Stimulated activated naive B cell treated with anti-CD40 and anti-IgM and Interleukin-4, amounts not matched to agents 10 μg/mL and 1 μg/mL and 100 μg/mL, for 72 hours (primary cell): ENCODE results near the gene ELMO2.

Experiments
- ATAC-seq, 2 donors: fragments of 150-1000 bp; cut with Tn5 transposase; replicated peaks; 2 replicates each; pipeline ENCODE4 v1.10.0; 2021; ENCODE audit warnings: moderate library complexity in 1 of 2
- DNase-seq: peaks from one replicate; pipeline ENCODE4 v3.0.0; 2021
- H3K27ac Mint-ChIP-seq: one replicate; pipeline ENCODE4 v1.8.0; 2022; ENCODE audit warnings: mild to moderate bottlenecking, mixed read lengths
- H3K27me3 Mint-ChIP-seq, 2 donors: one replicate each; pipeline ENCODE4 v1.8.0; 2022; ENCODE audit warnings: mixed read lengths in 2 of 2
- H3K36me3 Mint-ChIP-seq, 2 donors: one replicate each; pipeline ENCODE4 v1.8.0; 2022; ENCODE audit warnings: mixed read lengths in 2 of 2, mild to moderate bottlenecking in 1 of 2
- H3K4me1 Mint-ChIP-seq, 2 donors: one replicate each; pipeline ENCODE4 v1.8.0; 2022; ENCODE audit warnings: mixed read lengths in 2 of 2, mild to moderate bottlenecking in 1 of 2
- H3K4me3 Mint-ChIP-seq, 2 donors: one replicate each; pipeline ENCODE4 v1.8.0; 2022; ENCODE audit warnings: mild to moderate bottlenecking in 2 of 2, mixed read lengths in 2 of 2, moderate library complexity in 1 of 2
- H3K9me3 Mint-ChIP-seq, 2 donors: one replicate each; pipeline ENCODE4 v1.8.0; 2022; ENCODE audit warnings: mixed read lengths in 2 of 2, mild to moderate bottlenecking in 1 of 2

Gene ELMO2

GRCh38 chr20:46416839-46417238 lies 10.4 kb upstream of the ELMO2 start:
- H3K27me3 Mint-ChIP-seq = peaks cover 34 to 42% of the 10 kb centered on the region in 2 donors
- H3K4me1 Mint-ChIP-seq = peaks cover 0 to 2% of the 10 kb centered on the region in 2 donors
- no peaks in the 10 kb centered on the region for H3K36me3 Mint-ChIP-seq

GRCh38 chr20:46416421-46416820 lies 10.0 kb upstream of the ELMO2 start:
- H3K27me3 Mint-ChIP-seq = peaks cover 33 to 42% of the 10 kb centered on the region in 2 donors
- no peak for ATAC-seq
- no peak for DNase-seq
- peaks cover 0 to 12% of the 10 kb centered on the region in 2 donors for H3K9me3 Mint-ChIP-seq
- no peak overlapping the region for H3K4me3 Mint-ChIP-seq
- H3K4me1 Mint-ChIP-seq = peaks cover 0 to 4% of the 10 kb centered on the region in 2 donors
- no peak overlapping the region for H3K27ac Mint-ChIP-seq
- no peaks in the 10 kb centered on the region for H3K36me3 Mint-ChIP-seq

More at GRCh38 chr20:46416839-46417238, 10.4 kb upstream of the ELMO2 start:
- ATAC-seq (no peak), DNase-seq (no peak)
- Mint-ChIP-seq H3K4me3 (no peak overlapping the region), H3K9me3 (peaks cover 0 to 12% of the 10 kb centered on the region in 2 donors), H3K27ac (no peak overlapping the region)

- Mint-ChIP-seq H3K9me3 (peaks cover 0 to 12% of the 10 kb centered on the region in 2 donors), H3K36me3 (no peaks in the 10 kb centered on the region), H3K27ac (no peak overlapping the region), H3K27me3 (peaks cover 31 to 42% of the 10 kb centered on the region in 2 donors), H3K4me3 (no peak overlapping the region), H3K4me1 (peaks cover 2 to 8% of the 10 kb centered on the region in 2 donors)
- no peak for DNase-seq
- ATAC-seq = no peak
These were observed 9.4 kb upstream of the ELMO2 start for GRCh38 chr20:46415773-46416172.

- DNase-seq = no peak
- no peak overlapping the region for H3K4me3 Mint-ChIP-seq
- peaks cover 24 to 42% of the 10 kb centered on the region in 2 donors for H3K27me3 Mint-ChIP-seq
- H3K9me3 Mint-ChIP-seq = peaks cover 0 to 12% of the 10 kb centered on the region in 2 donors
- H3K27ac Mint-ChIP-seq = no peak overlapping the region
- no peaks in the 10 kb centered on the region for H3K36me3 Mint-ChIP-seq
- ATAC-seq = no peak
- peaks cover 4 to 12% of the 10 kb centered on the region in 2 donors for H3K4me1 Mint-ChIP-seq
These were observed 8.2 kb upstream of the ELMO2 start for GRCh38 chr20:46414608-46415007.

- Mint-ChIP-seq H3K36me3 (no peaks in the 10 kb centered on the region), H3K27me3 (peaks cover 12 to 22% of the 10 kb centered on the region in 2 donors), H3K4me1 (peaks cover 18 to 34% of the 10 kb centered on the region in 2 donors), H3K27ac (no peak overlapping the region), H3K9me3 (peaks cover 0 to 3% of the 10 kb centered on the region in 2 donors), H3K4me3 (peak overlapping the region in 1 of 2 donors; percentile 30)
- DNase-seq (no peak), ATAC-seq (no peak)
These were observed 5.2 kb upstream of the ELMO2 start for GRCh38 chr20:46411637-46412036.

- H3K27ac Mint-ChIP-seq = no peak overlapping the region
- no peak for DNase-seq
- no peak overlapping the region for H3K4me3 Mint-ChIP-seq
These were observed 1.9 kb upstream of the ELMO2 start for GRCh38 chr20:46408281-46408731.

GRCh38 chr20:46407671-46407996 lies 1.2 kb upstream of the ELMO2 start:
- Mint-ChIP-seq H3K9me3 (no peaks in the 10 kb centered on the region), H3K27ac (no peak overlapping the region), H3K4me1 (peaks cover 29 to 59% of the 10 kb centered on the region in 2 donors), H3K36me3 (peaks cover 0 to 4% of the 10 kb centered on the region in 2 donors), H3K27me3 (no peaks in the 10 kb centered on the region), H3K4me3 (no peak overlapping the region)
- no peak for DNase-seq
- no peak for ATAC-seq

More at GRCh38 chr20:46408281-46408731, 1.9 kb upstream of the ELMO2 start:
- Mint-ChIP-seq H3K4me1 (peaks cover 26 to 54% of the 10 kb centered on the region in 2 donors), H3K36me3 (no peaks in the 10 kb centered on the region), H3K9me3 (no peaks in the 10 kb centered on the region), H3K27me3 (peaks cover 0 to 3% of the 10 kb centered on the region in 2 donors)
- ATAC-seq = no peak

- Mint-ChIP-seq H3K27me3 (no peaks in the 10 kb centered on the region), H3K36me3 (peaks cover 0 to 9% of the 10 kb centered on the region in 2 donors), H3K4me3 (peak overlapping the region; percentile 94 to 98), H3K9me3 (no peaks in the 10 kb centered on the region), H3K27ac (peak overlapping the region; percentile 98), H3K4me1 (peaks cover 33 to 64% of the 10 kb centered on the region in 2 donors)
- ATAC-seq (peak; percentile 75 to 76), DNase-seq (peak; percentile 81)
These were observed 713 bp upstream of the ELMO2 start for GRCh38 chr20:46406986-46407670.

GRCh38 chr20:46402331-46402811 lies 4.0 kb downstream of the ELMO2 start:
- Mint-ChIP-seq H3K9me3 (no peaks in the 10 kb centered on the region), H3K4me1 (peaks cover 47 to 63% of the 10 kb centered on the region in 2 donors), H3K36me3 (peaks cover 7 to 27% of the 10 kb centered on the region in 2 donors), H3K27me3 (no peaks in the 10 kb centered on the region), H3K27ac (no peak overlapping the region), H3K4me3 (no peak overlapping the region)
- ATAC-seq (no peak), DNase-seq (no peak)

GRCh38 chr20:46401478-46401860 lies 4.9 kb downstream of the ELMO2 start:
- Mint-ChIP-seq H3K9me3 (no peaks in the 10 kb centered on the region), H3K4me1 (peaks cover 41 to 55% of the 10 kb centered on the region in 2 donors), H3K36me3 (peaks cover 11 to 32% of the 10 kb centered on the region in 2 donors), H3K4me3 (no peak overlapping the region), H3K27ac (no peak overlapping the region), H3K27me3 (no peaks in the 10 kb centered on the region)
- DNase-seq = no peak
- no peak for ATAC-seq

- no peaks in the 10 kb centered on the region for H3K9me3 Mint-ChIP-seq
- H3K4me1 Mint-ChIP-seq = peaks cover 41 to 58% of the 10 kb centered on the region in 2 donors
- no peak overlapping the region for H3K27ac Mint-ChIP-seq
- no peaks in the 10 kb centered on the region for H3K27me3 Mint-ChIP-seq
- ATAC-seq (peak; percentile 56 to 62), DNase-seq (no peak)
- H3K36me3 Mint-ChIP-seq = peaks cover 12 to 32% of the 10 kb centered on the region in 2 donors
- no peak overlapping the region for H3K4me3 Mint-ChIP-seq
These were observed 5.5 kb downstream of the ELMO2 start for GRCh38 chr20:46400828-46401477.

- no peaks in the 10 kb centered on the region for H3K9me3 Mint-ChIP-seq
- no peak overlapping the region for H3K4me3 Mint-ChIP-seq
- DNase-seq = no peak
- peaks cover 43 to 58% of the 10 kb centered on the region in 2 donors for H3K4me1 Mint-ChIP-seq
- H3K27me3 Mint-ChIP-seq = no peaks in the 10 kb centered on the region
- ATAC-seq = no peak
- peaks cover 13 to 32% of the 10 kb centered on the region in 2 donors for H3K36me3 Mint-ChIP-seq
- no peak overlapping the region for H3K27ac Mint-ChIP-seq
These were observed 6.2 kb downstream of the ELMO2 start for GRCh38 chr20:46400253-46400652.

GRCh38 chr20:46399401-46399800 lies 7.0 kb downstream of the ELMO2 start:
- Mint-ChIP-seq H3K9me3 (no peaks in the 10 kb centered on the region), H3K27ac (no peak overlapping the region), H3K4me3 (no peak overlapping the region), H3K27me3 (no peaks in the 10 kb centered on the region), H3K36me3 (peaks cover 16 to 35% of the 10 kb centered on the region in 2 donors), H3K4me1 (peaks cover 42 to 59% of the 10 kb centered on the region in 2 donors)
- ATAC-seq = no peak
- no peak for DNase-seq

- no peak for ATAC-seq
- Mint-ChIP-seq H3K4me1 (peaks cover 39 to 55% of the 10 kb centered on the region in 2 donors), H3K27ac (no peak overlapping the region), H3K27me3 (no peaks in the 10 kb centered on the region), H3K4me3 (no peak overlapping the region), H3K9me3 (no peaks in the 10 kb centered on the region), H3K36me3 (peaks cover 20 to 39% of the 10 kb centered on the region in 2 donors)
- DNase-seq = no peak
These were observed 7.5 kb downstream of the ELMO2 start for GRCh38 chr20:46398963-46399362.
